Middle frontal gyrus (tissue), 1 donor: ENCODE data around the gene TMEM14C.
A peak's percentile ranks its signal among the peaks of the same experiment; 100 is the strongest.
"Not testable (repeated sequence)": the region's sequence is repeated elsewhere in the genome, so short reads cannot be mapped to it uniquely, and the experiment has no call there.

Experiments
- DNase-seq: peaks from one replicate; pipeline ENCODE4 v3.0.0-alpha.2; 2015; ENCODE audit warnings: low spot score; ENCODE audit errors: extremely low spot score

Gene TMEM14C

GRCh38 chr6:10720960-10721849 is 1.7 kb upstream of the TMEM14C start:
- not testable (repeated sequence) for DNase-seq

GRCh38 chr6:10721850-10722569 is 860 bp upstream of the TMEM14C start:
- DNase-seq: no peak

DNA sequence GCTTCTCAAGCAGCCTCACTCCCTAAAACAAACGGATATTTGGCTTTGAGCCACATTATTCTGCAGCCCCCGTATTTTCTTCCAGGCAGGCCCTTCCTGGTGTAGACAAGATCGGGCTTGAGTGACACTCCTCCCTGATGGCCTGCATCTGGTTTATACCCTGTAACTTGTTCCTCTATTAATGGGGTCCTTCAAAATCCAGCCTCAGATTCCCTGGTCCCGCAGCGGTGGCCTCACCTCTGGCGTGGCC is 375 bp upstream of the TMEM14C start:
- DNase-seq: no peak

DNA sequence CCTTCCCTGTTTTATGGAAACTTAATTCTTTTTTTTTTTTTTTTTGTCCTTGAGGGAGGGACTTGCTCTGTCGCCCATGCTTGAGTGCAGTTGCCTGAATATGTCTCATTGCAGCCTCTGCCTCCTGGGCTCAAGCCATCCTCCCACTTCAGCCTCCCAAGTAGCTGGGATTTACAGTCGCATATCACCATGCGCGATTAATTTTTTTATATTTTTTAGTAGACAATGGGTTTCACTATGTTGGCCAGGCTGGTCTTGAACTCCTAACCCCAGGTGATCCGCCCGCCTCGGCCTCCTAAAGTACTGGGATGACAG is 654 bp downstream of the TMEM14C start:
- DNase-seq: no peak

DNA sequence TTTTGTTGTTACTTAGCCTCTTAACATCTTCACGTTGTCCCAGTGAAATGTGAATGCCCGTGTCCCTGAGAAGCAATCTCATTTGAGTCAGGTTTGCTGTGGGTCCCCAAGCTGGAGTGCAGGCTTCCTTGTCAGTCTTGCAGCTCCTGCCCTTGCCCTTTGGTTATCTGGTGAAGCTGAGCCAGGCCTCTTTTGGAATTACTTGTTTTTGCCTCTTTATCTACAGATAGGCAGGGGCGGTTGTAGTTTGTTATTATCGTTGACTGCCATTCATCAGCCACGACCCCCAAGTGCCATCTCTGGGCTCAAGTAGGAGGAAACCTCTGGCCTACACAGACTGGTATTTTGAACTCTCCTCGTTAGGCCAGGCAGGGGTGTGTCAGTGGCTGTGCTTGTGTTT is 2.2 kb downstream of the TMEM14C start:
- no peak for DNase-seq

DNA sequence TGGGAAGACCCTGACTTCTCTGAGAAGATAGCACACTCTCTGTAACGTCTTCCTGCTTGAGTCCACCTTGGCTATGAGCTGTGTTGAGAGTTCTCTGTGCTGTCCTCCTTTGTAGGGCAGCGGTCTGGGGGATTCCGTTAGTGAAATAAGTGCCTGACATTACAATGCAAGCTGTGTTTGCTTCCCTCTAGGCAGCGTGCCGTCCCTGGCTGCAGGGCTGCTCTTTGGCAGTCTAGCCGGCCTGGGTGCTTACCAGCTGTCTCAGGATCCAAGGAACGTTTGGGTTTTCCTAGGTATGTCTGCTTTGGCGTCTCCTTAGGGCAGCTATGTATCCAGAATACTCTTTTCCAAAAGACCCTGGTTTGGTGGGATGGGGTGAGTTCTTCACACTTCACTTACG is 2.8 kb downstream of the TMEM14C start:
- DNase-seq: no peak

DNA sequence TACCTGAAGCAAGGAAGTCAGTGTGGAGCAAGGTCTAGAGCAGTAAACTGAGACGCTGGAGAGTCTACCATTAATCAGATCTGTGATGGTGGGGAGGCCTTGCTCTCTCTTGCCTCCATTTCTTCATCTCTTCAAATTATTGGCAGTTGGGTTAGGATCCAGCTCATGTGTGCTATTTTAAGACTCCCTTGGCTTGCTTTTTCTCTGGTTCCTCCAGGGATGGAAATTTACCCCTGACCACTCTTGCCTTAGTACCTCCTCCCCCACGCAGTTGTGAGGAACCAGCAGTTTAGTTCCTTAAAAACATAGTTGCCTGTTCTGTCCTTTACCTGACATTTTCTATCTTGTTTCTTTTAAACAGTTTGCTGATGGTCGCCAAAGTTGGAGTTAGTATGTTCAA is 7.4 kb downstream of the TMEM14C start:
- no peak for DNase-seq

DNA sequence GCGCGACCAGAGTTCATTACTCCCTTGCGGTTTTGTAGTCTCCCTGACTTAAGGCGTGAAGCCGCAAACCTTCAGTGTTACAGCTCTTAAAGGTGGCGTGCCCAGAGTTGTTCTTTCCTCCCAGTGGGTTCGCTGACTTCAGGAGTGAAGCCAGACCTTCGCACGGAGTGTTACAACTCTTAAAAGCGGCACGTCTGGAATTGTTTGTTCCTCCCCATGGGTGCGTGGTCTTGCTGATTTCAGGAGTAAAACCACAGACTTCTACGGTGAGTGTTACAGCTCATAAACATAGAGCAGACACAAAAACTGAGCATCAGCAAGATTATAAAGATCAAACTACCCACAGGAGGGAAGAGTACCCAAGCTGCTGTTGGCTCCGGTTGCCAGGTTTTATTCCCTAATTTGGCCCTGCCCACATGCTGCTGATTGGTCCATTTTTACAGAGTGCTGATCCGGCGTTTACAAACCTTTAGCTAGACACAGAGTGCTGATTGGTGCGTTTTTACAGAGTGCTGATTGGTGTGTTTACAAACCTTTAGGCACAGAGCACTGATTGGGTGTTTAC is 10.4 kb downstream of the TMEM14C start:
- no peak for DNase-seq

GRCh38 chr6:10733863-10734262 is 11.0 kb downstream of the TMEM14C start:
- no peak for DNase-seq

DNA sequence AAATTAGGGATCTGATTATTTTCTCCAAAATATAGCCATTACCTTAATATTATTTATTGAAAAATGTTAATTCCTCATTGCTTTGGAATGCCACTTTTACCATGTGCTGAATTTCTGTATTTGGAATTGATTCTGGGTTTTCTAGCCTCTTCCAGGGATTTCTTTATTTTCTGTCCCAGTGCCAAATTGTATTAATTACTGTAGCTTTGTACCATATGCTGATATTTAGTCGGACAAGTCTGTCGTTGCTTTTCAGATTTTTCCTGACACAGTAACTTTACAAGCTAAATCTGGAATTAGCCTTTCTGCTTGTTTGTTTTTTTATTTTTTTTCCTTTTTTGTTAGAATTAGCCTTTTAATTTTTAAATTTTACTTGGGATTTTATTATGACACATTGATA is 13.9 kb downstream of the TMEM14C start:
- no peak for DNase-seq

GRCh38 chr6:10740061-10740460 is 17.2 kb downstream of the TMEM14C start:
- no peak for DNase-seq

- DNase-seq: not testable (repeated sequence)
These were observed 18.8 kb downstream of the TMEM14C start for GRCh38 chr6:10741643-10742042.

- no peak for DNase-seq
These were observed 19.4 kb downstream of the TMEM14C start for GRCh38 chr6:10742251-10742650.

DNA sequence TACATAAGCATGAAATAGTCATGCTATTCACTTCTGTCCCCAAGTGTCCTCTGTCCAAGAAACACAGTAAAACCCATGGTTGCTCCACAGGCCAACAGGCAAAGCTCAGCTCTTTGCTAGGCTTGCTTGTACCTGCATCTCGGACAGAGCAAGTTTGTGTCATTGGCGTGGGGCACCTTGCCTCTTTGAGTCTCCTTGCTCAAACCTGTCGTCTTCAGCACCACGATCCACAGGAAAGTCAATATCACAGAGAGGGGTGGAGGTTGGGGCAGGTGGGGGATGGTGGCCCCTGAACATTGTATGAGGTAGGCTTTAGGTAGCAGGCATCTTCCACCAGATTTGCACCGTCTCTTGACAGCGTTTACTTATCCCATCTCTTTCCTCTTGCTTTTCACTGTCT is 20.6 kb downstream of the TMEM14C start:
- DNase-seq: no peak

- no peak for DNase-seq
These were observed 22.2 kb downstream of the TMEM14C start for GRCh38 chr6:10745116-10745515.

- no peak for DNase-seq
These were observed 24.0 kb downstream of the TMEM14C start for GRCh38 chr6:10746915-10747250.

- DNase-seq: peak; percentile 94
These were observed 24.5 kb downstream of the TMEM14C start, which contains the start of gene TMEM14B for GRCh38 chr6:10747251-10747972. Gene TMEM14B (plus strand): TSS chr6:10747805. CDS start chr6:10749246, 1,441 bp downstream.

GRCh38 chr6:10749734-10750133 is 26.9 kb downstream of the TMEM14C start:
- DNase-seq: no peak

GRCh38 chr6:10750568-10750967 is 27.7 kb downstream of the TMEM14C start:
- not testable (repeated sequence) for DNase-seq

- not testable (repeated sequence) for DNase-seq
These were observed 28.9 kb downstream of the TMEM14C start for GRCh38 chr6:10751757-10752156.

DNA sequence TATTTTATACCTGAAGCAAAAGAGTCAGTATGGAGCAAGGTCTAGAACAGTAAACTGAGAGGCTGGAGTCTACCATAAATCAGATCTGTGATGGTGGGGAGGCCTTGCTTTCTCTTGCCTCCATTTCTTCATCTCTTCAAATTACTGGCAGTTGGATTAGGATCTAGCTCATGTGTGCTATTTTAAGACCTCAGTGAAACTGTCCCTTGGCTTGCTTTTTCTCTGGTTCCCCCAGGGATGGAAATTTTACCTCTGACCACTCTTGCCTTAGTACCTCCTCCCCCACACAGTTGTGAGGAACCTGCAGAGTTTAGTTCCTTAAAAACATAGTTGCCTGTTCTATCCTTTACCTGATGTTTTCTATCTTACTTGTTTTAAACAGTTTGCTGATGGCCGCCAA is 33.2 kb downstream of the TMEM14C start:
- DNase-seq: no peak

GRCh38 chr6:10759312-10759839 is 36.5 kb downstream of the TMEM14C start:
- DNase-seq: peak; percentile 17
